NCI-H2107 (cell line): ENCODE results near the gene AARS1.
"Not testable (repeated sequence)": the region's sequence is repeated elsewhere in the genome, so short reads cannot be mapped to it uniquely, and the experiment has no call there.

Experiments used
- DNase-seq: peaks from one replicate; lab custom pipeline; 2025; lab: John Stamatoyannopoulos, UW

AARS1 gene

GRCh38 chr16:70224645-70225044, 64.7 kb downstream of the AARS1 start:
- DNase-seq = not testable (repeated sequence)

DNA sequence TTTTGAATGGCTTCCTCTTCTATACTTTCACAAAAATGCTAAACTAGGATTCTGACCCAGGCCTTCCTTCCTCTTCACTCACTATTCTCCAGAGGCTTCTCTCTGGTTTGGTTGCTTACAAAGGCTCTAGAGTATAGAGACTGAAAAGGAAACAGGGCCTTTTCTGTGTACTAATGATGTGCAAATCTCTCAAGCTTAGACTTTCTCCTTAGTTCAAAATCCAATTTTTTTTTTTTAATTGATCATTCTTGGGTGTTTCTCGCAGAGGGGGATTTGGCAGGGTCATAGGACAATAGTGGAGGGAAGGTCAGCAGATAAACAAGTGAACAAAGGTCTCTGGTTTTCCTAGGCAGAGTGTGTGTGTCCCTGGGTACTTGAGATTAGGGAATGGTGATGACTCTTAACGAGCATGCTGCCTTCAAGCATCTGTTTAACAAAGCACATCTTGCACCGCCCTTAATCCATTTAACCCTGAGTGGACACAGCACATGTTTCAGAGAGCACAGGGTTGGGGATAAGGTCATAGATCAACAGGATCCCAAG, 65.3 kb downstream of the AARS1 start:
- not testable (repeated sequence) for DNase-seq

- DNase-seq = not testable (repeated sequence)
Observed at GRCh38 chr16:70223216-70223615, 66.1 kb downstream of the AARS1 start.

- DNase-seq = not testable (repeated sequence)
Observed at GRCh38 chr16:70222574-70222973, 66.7 kb downstream of the AARS1 start.

DNA sequence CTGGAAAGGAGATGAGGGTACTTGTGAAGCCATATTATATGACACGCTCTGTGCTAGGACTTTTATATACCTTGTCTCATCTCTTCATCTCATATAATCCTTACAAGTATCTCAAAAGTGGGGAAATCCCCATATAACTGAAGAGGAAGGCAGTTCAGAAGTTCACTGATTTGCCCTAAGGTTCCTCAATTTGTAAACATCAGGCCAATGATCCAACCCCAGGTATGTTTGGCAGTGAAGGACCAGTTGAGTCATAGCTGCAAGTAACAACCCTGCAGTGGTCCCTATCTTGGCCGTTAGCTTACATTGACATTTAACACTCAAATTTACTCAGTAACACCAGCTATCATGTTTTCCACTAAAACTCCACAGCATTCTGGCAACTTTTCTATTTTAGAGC, 70.7 kb downstream of the AARS1 start:
- not testable (repeated sequence) for DNase-seq

GRCh38 chr16:70206382-70206781, 82.9 kb downstream of the AARS1 start:
- not testable (repeated sequence) for DNase-seq

- DNase-seq = not testable (repeated sequence)
Observed at GRCh38 chr16:70204668-70205405, 84.5 kb downstream of the AARS1 start.

DNA sequence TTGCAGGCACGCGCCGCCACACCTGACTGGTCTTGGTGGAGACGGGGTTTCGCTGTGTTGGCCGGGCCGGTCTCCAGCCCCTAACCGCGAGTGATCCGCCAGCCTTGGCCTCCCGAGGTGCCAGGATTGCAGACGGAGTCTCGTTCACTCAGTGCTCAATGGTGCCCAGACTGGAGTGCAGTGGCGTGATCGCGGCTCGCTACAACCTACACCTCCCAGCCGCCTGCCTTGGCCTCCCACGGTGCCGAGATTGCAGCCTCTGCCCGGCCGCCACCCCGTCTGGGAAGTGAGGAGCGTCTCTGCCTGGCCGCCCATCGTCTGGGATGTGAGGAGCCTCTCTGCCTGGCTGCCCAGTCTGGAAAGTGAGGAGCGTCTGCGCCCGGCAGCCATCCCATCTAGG, 85.3 kb downstream of the AARS1 start:
- not testable (repeated sequence) for DNase-seq

GRCh38 chr16:70203508-70203907, 85.8 kb downstream of the AARS1 start:
- not testable (repeated sequence) for DNase-seq
